Liver (tissue), 3 donors: Measurements from ENCODE around the gene PDE9A.

Source experiments
- ATF3 ChIP-seq: IDR thresholded peaks from 2 replicates; pipeline ENCODE4 v1.6.1; 2016; ENCODE audit warnings: antibody characterized with exemption
- CTCF ChIP-seq: fragments of 150-350 bp; IDR thresholded peaks from 2 replicates; pipeline ENCODE4 v1.5.1; 2017; ENCODE audit warnings: improper control_type of control experiment, low read depth, low read length; ENCODE audit not compliant: missing input control
- FOXA1 ChIP-seq: IDR thresholded peaks from 2 replicates; pipeline ENCODE4 v1.6.1; 2016; ENCODE audit warnings: antibody characterized with exemption
- GABPA ChIP-seq, 2 donors: IDR thresholded peaks in 1 of 2; conservative IDR thresholded peaks in 1 of 2; 2 replicates each; pipeline ENCODE4 v1.6.1; 2016; ENCODE audit warnings: antibody characterized with exemption in 2 of 2, mild to moderate bottlenecking in 1 of 2, moderate library complexity in 1 of 2
- HNF4G ChIP-seq: IDR thresholded peaks from 2 replicates; pipeline ENCODE4 v1.6.1; 2016; ENCODE audit warnings: antibody characterized with exemption
- RAD21 ChIP-seq, 2 donors: IDR thresholded peaks; 2 replicates each; pipeline ENCODE4 v1.6.1; 2016; ENCODE audit warnings: antibody characterized with exemption in 2 of 2, mild to moderate bottlenecking in 2 of 2
- SP1 ChIP-seq: IDR thresholded peaks from 2 replicates; pipeline ENCODE4 v1.6.1; 2018; ENCODE audit warnings: antibody characterized with exemption, mild to moderate bottlenecking
- TAF1 ChIP-seq: conservative IDR thresholded peaks from 2 replicates; pipeline ENCODE4 v1.6.1; 2016; ENCODE audit warnings: antibody characterized with exemption, mild to moderate bottlenecking
- YY1 ChIP-seq: IDR thresholded peaks from 2 replicates; pipeline ENCODE4 v1.6.1; 2016; ENCODE audit warnings: antibody characterized with exemption, mild to moderate bottlenecking
- donor health status: healthy.
- donor health status: healthy.

- TF ChIP-seq CTCF (no peak), SP1 (peak; percentile 80), HNF4G (no peak), FOXA1 (peak; percentile 61), GABPA (IDR thresholded peaks at IDR 0.05 in 1 of 2, conservative IDR thresholded peaks at IDR 0.05 in 1 of 2) (peak in 1 of 2 donors; percentile 39), TAF1 (no peak), ATF3 (no peak), YY1 (peak; percentile 91), RAD21 (IDR thresholded peaks at IDR 0.05) (peak; percentile 36 to 47)
Measured at GRCh38 chr21:42624095-42624790, 29.2 kb upstream of the PDE9A start.
